GM13976 (cell line): ENCODE results near the gene KIRREL3.

ENCODE experiments used
- DNase-seq: peaks from one replicate; pipeline ENCODE4 v3.0.0; 2012; ENCODE audit warnings: low spot score
- in situ Hi-C: fragments of 300-500 bp; cut with MboI; formaldehyde crosslinking; loops from one replicate; pipeline ENCODE4 v1.12.0; 2022; ENCODE audit warnings: low sequenced_read_pairs, mixed read lengths, inconsistent platforms; ENCODE audit not compliant: unreplicated experiment
- TF ChIP-seq, protein P1 (sequence below): IDR thresholded peaks from 2 replicates; pipeline ENCODE4 v1.5.1; 2012; ENCODE audit warnings: borderline replicate concordance, mild to moderate bottlenecking; ENCODE audit not compliant: insufficient read depth; ENCODE audit errors: extremely low read depth, missing control alignments, control extremely low read depth

Gene KIRREL3

DNA sequence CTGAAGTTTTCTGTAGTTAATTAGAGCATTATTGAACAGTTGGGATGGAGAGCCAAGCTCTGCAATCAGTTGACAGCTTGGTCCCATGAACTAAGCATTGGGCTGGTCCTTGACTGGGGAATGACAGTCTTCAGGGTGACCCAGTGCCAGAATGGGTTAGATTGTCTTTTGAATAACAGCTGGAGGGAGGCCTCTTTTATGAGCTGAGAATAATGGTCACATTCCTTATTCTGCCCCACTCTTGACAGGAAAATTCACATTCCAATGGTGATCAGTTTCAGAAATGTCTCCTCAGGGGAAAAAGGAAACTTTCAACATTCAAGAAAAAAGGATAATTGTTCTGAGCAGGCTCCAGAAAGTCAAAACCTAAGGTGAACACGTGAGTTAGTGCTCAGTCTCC lies 113.9 kb downstream of the KIRREL3 start:
- TF ChIP-seq, protein P1, sequence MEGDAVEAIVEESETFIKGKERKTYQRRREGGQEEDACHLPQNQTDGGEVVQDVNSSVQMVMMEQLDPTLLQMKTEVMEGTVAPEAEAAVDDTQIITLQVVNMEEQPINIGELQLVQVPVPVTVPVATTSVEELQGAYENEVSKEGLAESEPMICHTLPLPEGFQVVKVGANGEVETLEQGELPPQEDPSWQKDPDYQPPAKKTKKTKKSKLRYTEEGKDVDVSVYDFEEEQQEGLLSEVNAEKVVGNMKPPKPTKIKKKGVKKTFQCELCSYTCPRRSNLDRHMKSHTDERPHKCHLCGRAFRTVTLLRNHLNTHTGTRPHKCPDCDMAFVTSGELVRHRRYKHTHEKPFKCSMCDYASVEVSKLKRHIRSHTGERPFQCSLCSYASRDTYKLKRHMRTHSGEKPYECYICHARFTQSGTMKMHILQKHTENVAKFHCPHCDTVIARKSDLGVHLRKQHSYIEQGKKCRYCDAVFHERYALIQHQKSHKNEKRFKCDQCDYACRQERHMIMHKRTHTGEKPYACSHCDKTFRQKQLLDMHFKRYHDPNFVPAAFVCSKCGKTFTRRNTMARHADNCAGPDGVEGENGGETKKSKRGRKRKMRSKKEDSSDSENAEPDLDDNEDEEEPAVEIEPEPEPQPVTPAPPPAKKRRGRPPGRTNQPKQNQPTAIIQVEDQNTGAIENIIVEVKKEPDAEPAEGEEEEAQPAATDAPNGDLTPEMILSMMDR: no peak
- in situ Hi-C loops: no loop called here
- no peak for DNase-seq

DNA sequence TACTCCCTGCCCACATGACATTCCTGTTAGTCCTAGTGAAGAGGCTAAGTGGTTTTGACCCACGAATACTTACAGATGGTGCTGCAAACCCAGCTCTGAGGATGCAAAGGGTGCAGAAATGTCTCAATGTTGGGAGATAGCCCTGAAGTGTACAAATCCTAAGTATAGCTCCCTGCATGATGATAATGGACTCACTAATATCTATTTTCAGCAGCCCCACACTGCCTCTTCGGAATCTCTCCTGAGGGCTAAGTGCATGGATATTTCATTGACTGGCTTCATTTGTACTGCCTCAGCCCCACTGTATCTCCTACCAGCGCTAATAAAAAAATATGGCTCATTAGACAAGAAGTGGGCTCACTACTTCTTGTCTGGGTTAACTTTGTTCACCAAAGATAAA lies 114.5 kb downstream of the KIRREL3 start:
- in situ Hi-C loops: no loop called here
- DNase-seq: no peak
- TF ChIP-seq, protein P1: no peak

DNA sequence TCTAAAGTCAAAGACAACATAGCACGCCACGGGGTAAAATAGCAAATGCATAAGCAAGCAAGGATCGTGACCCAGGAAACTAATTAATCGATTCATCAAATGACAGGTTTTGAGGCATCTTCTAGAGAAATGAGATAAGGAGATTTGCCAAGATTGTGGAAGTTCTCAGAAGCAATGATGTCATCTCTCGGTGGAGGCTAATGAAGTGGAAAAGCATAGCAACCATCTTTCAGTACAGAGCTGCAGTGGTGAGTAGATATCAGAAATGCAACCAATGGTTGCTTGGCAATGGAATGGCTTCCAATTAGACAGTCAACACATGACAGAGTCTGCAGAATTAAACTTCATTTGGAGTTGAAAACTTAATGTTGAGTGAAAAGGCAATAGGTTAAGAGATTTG lies 116.0 kb downstream of the KIRREL3 start:
- TF ChIP-seq, protein P1: no peak
- in situ Hi-C loops: no loop called here
- DNase-seq: no peak

DNA sequence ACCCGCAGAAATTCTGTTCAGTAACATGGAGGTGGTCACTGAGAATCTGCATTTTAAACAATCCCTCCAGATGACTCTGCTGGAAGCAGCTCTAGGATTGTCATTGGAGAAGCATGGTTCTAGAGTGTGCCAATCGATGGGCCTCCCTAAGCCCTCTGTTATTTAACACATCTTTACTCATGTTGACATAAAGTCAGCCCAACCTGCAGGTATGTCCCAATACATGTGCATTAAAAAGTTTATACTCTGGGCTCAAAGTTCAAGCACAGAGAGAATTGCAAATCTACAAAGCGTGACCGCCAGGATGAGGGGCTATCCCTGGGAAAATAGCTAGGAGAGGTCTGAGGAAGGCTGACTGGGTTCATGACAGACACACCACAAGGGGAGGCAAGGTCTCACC lies 116.4 kb downstream of the KIRREL3 start:
- TF ChIP-seq, protein P1: no peak
- no peak for DNase-seq
- in situ Hi-C loops: no loop called here

DNA sequence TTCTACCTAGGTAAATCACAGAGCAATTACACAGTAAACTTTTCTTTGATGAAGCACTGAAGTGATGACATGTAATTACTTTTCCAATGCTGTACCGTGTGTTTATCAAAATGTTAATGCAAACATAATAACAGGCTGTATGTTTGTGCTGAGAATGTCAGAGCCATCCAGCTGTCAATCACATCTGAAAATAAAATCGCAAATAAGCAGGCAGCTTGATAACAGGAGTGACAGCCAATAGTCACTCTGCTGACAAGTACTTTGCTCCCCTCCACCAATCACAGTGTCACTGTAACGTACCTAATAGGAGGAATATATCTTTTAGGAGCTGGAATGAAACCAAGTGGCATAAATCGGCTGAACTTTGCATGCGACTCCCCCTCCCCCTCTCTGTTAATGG lies 119.7 kb downstream of the KIRREL3 start:
- TF ChIP-seq, protein P1: no peak
- in situ Hi-C loops: no loop called here
- no peak for DNase-seq

DNA sequence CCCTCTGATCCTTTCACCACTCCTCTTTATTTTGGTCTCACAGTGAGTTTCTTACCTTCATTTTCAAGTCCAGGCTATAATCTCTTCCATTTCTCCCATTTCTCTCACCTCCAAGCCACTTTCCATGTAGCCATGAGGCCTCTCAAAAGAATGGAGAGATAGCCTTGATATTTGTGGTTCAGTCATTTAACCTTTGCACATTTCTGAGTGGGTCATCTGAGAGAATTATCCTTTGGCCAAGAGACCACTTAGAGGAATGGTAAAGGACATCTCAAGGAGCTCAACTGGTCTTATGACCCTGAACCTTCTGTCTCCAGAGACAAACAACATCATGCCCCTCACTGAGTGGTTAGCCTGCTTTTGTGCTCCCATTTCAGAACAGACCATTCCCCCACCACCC lies 121.1 kb downstream of the KIRREL3 start:
- no peak for DNase-seq
- in situ Hi-C loops: no loop called here
- TF ChIP-seq, protein P1: no peak
